Activated T-helper 9 cell treated with anti-CD3 and anti-CD28 coated beads, Interleukin-2, amount 50 U/mL, for 16 hours (primary cell): ENCODE measurements around the gene ATF6B.
"Not testable (repeated sequence)": the region's sequence is repeated elsewhere in the genome, so short reads cannot be mapped to it uniquely, and the experiment has no call there.

Source experiments
- DNase-seq: peaks from one replicate; pipeline ENCODE4 v3.0.0-alpha.2; 2020; ENCODE audit warnings: low read depth

Gene ATF6B

DNA sequence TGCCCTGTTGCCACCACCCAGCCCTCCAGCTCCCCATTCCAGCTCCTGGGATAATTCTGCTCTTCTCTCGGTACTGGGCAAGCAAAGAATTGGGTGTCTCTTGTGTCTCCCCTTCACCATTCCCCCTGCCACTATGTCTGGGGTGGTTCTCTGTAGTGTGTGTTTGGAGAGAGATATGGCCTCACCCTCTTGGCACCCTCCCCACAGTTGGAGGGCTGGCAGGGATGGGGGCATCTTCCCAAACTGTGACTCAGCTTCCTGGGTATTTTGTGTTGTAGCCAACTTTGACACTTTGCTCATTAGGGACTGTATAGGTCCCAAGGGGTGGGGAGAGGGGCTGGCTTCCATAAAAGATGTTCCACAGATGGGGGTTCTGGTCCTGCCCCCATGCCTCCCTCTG lies 20.6 kb downstream of the ATF6B start:
- no peak for DNase-seq

DNA sequence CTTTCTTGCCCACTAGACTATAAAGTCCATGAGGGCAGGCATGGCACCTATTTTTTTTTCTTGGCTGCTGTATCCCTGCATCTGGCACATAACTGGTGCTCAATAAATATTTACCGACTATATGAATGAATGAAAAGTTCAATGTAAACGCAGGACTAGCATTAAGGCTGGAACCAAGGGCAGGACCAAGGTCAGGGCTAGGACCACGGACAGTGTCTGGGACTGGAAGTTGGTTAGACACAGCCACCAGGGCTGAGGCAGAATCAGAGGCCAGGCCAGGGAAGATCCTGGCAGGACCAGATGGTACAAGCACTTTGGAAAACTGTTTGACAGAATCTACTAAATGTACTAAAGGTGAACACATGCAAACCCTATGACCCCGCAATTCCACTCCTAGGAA lies 22.6 kb downstream of the ATF6B start:
- DNase-seq: no peak

DNA sequence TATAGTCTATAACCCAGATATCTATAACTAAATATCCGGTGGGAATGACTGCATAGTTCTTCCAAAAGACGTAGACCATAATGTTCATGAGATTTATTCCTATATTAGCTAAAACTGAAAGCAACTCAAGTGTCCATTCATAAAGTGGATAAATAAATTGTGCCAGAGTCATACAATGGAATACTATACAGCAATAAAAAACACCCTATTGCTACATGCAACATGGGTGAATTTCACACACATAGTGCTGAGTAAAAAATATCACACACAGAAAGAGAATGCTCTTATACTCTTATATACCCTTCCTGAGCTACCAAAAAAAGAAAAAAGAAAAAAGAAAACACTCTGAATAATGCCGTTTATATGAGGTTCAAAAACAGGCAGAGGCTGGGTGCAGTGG lies 25.8 kb downstream of the ATF6B start:
- DNase-seq: no peak

DNA sequence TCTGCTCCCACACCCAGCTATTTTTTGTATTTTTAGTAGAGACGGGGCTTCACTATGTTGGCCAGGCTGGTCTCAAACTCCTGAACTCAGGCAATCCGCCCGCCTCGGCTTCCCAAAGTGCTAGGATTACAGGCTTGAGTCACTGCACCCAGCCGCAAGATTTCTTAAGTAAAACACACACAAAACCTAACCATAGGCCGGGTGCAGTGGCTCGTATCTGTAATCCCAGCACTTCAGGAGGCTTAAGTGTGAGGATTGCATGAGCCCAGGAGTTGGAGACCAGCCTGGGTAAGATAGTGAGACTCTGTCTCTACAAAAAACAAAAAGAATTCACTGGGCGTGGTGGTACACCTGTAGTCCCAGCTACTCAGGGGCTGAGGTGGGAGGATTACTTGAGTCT lies 27.8 kb downstream of the ATF6B start:
- DNase-seq: not testable (repeated sequence)

DNA sequence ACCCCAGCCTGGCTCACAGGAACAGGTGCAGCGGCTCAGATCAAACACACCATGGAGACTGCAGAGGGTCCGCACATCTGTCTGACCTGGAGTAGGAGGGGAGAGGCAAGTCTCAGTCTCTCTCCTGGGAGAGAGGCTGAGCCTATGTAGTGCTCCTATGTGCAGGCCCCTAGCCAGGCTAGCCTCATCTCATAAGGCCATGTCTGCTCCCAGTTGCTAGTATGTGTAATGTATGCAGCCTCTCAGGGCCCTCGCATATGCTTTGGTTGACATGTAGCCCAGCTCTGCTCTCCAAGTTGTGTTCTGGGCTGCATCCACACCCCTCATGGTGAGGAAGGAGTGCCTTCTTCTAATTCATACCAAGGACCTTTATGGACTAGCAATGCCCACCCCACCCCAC lies 30.7 kb downstream of the ATF6B start:
- DNase-seq: no peak

DNA sequence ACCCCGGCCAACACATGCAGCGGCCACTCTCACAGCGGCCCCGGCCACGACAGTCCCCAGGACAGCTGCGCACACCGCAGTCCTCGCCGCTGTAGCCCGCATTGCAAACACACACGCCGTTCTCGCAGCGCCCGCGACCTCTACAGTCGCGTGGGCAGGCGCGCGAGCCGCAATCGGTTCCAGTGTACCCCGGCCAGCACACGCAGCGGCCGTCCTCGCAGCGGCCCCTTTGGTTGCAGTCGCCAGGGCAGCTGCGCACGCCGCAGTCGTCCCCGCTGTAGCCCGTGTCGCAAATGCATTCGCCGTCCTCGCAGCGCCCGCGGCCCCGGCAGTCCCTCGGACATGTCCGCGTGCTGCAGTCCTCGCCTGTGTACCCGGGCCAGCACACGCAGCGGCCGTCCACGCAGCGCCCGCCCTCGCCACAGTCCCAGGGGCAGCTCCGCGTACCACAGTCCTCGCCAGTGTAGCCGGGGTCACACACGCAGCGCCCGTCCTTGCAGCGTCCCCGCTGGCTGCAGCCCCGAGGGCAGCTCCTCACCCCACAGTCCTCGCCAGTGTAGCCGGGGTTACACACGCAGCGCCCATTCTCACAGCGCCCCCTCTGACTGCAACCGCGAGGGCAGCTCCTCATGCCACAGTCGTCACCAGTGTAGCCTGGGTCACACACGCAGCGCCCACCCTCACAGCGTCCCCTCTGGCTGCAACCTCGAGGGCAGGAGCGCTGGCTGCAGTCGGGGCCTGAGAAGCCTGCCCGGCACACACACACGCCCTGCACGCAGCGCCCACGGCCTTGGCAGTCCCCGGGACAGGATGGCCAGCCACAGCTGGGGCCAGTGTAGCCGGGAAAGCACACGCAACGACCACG lies 31.4 kb downstream of the ATF6B start:
- no peak for DNase-seq

DNA sequence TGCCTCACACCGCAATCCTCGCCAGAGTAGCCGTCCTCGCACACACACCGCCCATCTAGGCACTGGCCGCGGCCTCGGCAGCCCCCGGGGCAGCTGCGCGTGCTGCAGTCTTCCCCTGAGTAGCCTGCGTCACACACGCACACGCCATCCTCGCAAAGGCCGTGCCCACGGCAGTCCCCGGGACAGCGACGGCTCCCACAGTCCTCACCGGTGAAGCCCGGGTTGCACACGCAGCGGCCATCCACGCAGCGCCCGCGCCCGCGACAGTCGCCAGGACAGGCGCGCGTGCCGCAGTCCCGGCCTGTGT lies 32.0 kb downstream of the ATF6B start:
- no peak for DNase-seq

DNA sequence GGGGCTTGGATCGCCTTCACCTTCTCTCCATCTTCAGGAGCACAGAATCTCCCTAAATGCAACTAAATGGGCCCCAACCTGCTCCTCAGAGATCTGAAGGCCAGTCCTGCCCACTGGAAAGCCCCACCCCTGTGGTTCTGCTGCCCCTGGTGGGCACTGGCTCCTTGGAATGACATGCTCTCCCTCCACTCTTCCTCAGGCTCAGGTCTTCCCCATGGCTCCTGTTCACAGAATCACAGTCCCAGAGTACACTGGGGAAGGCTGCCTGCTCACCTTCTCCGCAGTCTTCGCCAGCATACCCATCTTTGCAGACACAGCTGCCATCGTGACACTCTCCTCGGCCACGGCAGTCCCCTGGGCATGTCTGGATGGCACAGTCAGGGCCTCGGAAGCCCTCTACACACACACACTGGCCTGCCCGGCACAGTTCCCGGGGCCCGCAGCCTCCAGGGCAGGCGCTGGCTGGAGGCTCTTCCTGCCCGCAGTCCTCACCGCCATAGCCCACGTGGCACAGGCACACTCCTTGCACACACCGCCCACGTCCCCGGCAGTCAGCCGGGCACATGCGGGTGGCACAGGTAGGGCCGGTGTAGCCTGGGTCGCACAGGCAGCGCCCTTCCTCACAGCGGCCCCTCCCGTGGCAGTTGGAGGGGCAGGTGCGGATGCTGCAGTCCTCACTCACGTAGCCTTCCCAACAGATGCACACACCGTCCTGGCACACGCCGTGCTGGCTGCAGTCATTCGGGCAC lies 32.5 kb downstream of the ATF6B start:
- no peak for DNase-seq

DNA sequence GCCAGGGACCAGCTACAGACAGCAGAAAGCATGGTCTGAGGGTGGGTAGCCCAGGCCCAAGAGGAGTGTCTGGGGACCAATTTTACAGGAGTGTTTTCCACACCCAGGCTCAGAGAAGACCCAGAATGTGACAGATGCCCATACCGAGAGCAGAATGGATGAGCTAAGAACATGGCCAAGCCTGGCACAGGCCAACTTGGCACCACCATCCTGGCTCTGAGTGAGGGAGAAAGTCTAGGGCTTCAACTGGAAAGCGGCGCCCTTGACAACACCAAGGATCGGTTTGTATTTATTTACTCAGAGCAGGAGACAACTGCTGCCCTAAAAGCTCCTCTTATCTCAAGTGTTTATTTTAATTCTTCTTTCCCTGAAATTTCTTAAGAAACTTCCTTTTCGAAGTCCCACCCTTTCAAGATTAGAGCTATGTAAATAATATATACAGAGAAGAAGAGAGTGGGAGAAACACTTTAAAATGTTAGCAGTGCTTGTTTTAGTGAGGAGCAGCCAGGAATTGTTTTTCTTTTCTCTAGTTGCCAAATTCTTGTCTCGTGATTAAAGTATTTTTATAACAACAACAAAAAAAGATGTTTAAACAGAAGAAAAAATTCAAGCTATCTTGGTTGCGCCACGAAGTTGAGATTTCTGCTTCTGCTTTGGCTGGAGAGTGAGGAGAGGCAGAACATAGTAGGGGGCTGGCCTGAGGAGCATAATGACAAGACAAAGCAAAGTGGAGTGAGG lies 35.1 kb downstream of the ATF6B start:
- no peak for DNase-seq

DNA sequence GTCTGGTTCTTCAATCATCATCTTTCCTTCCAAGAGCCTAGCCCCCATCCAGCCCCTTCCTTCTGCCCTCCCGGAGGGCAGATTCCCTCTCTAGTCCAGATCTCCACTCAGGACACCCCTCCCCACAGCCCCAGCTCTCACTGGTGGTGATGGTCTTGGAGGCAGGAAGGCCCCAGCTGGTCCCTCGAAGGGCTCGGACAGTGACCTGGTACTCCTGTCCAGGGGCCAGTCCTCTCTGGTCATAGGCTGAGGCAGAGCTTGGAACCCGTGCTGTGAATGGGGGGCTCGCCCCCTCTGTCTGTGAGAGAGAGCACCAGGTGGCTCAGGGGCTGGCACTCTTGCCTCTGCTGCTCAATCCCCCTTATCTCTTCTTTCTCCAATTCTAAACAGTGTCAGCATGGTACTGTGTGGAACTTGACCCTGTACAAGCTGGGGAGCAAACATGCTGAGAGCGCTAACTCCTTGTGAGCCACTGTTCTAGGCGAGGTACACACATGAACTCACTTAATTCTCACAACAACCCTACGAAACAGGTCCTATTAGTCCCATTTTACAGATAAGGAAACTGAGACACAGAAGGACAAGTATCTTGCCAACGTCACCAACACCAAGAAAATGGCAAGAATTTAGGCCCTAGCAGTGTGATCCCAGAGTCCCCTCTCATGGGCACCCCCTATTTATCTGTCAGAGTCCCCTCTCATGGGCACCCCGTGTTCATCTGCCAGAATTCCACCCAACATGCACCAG lies 38.8 kb downstream of the ATF6B start:
- no peak for DNase-seq

DNA sequence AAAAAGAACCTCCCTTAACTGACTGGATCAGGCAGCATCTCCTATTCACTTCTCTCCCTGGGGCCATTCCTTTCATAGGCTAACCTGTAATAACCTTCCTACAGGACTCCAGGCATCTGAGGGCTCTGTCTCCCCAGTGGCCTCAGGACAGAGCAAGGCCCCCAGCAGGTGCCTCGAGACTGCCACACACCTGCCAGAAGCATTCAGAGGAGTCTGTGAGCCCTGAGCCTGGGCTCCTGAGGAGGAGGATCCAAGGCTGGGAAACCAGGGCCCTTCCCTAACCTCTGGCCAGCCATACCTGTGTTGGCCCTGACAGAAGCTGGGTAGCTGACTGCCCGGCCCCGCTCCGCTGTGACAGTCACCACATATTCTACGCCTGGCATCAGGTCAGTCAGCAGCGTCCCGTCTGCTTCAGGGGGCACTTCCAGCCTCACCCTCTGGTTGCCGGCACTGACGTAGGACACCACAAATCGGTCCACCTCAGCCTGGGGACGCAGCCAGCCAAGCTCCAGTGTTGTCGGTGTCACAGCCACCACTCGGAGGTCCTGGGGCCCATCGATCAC lies 39.5 kb downstream of the ATF6B start:
- DNase-seq: no peak

DNA sequence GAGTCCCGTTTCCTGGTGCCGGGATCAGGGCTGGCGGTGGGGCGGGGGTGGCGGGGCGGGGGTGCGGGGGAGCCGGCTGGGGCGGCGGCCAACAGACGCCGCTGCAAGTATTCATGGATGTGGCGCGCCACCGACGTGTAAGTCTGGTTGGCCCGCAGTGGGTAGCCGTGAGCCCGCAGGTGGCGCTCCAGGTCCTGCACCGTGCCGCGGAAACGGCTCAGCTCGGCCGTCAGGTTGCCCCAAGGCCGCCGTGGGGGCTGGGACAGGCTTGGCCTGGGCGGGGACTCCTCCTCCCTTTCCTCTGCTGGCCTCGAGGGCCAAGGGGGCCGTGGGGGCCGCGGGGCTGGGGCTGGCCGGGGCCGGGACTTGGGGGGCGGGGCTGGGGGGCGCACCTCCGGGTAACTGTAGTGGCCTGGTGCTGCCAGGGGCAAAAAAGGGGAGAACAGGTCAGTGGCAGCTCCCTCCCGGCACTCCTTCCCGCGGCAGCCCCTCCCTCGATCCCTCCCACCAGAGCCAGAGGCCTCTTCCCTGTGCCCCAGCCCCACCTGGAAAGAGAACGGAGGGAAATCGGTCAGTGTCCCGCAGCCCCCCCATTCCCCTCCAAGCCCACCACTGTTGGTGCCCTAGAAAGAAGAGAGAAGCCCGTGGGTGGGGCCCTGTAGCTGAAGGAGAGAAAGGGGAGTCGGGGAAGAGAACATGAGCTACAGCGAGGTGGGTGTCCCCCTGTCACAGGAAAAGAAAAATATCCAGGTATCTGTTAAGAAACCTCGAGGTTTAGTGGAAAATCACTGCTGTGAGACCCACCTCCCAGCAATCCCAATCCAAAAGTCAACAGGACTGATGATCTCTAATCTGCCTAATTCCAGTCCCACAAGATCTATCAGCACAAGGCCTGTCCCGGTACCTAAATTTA lies 40.2 kb downstream of the ATF6B start:
- DNase-seq: peak; percentile 54

DNA sequence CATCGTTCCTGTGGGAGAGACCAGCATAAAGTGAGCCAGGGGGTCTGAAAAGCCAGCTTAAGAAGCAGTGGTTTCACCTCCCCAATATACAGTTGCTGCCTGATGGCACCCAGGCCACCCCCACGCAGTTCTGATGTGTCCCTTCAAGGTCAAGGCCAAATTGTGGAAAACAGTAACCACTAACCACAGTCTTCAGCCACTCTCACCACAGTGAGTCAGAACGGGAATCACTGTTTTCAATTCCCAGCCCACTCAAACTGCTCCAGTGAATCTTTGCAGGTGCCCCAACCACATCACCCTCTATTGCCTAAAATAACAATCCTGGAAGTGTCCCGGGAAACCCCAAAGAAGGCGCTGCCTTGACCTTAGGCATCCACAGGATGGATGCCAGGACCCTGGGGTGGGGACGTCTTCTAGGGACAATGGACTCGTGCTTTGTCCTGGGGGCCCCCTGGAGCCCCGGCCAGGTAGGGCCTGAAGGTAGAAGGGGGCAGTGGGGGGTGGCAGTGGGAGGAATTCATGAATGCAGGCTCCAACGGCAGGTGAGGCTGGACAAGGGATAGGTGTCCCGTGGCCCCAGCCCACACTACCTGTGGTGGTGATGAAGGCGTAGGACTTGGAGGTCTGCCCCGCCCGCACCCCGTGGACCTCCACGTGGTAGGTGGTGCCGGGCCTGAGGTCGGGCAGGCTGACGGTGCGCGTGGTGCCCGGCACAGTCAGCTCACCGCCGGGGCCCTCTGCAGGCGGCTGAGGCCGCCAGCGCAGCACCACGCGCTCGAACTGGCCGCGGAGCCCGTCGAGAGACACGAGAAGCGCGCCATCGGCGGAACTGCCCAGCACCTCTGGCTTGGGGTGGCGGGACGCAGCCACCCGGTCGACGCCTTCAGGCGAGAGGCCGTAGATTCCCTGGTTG lies 41.1 kb downstream of the ATF6B start:
- no peak for DNase-seq

DNA sequence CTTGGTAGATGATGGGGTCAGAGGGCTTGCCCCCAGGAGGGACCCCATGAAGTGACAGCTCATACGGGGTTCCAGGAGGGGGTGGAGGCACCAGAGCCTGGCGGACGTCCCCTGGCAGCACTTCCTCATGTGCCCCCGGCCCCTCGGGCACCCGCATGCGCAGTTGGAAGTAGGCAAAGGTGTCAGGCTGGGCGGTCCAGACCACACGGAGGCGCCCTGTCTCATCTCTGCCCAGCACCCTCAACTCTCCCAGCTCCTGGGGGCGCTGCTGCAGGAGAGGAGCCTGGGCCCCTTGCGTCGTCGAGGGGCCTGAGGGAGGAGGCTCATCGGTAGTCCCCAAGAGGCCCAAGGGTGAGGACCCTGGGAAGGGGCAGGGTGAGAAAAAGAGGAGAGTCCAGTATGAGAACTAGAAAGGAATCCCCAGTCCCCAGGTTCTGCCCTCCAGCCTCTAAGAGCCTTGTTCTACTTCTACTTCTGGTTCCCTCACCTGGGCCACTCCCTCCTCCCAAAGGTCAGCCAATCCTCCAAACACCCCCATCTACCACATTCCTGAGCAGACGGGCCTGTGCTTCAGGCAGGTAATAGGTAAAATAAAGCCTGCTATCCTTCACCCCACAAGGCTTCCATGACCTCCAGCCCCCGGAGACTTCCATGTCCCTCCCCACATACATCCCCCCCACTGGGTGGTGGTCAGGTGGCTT lies 42.1 kb downstream of the ATF6B start:
- DNase-seq: no peak

DNA sequence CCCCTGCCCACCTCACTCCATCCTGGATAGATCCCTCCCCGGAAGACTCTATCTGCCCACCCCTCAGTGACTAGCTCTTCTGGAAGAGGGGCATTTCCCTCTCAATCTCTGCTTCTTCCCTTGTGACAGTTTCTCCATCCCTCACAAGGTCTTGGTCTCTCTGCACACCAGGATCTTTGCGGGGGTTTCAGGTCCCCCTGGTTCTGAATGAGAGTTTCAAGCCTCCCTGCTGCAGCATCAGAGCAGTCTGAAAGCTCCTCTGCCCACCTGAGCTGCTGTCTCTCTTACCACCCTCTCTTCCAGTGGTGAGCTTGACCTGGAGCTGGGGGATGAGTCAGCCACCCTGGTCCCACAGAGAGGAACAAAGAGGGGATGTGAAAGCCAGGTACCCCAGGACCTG lies 43.3 kb downstream of the ATF6B start:
- DNase-seq: no peak

DNA sequence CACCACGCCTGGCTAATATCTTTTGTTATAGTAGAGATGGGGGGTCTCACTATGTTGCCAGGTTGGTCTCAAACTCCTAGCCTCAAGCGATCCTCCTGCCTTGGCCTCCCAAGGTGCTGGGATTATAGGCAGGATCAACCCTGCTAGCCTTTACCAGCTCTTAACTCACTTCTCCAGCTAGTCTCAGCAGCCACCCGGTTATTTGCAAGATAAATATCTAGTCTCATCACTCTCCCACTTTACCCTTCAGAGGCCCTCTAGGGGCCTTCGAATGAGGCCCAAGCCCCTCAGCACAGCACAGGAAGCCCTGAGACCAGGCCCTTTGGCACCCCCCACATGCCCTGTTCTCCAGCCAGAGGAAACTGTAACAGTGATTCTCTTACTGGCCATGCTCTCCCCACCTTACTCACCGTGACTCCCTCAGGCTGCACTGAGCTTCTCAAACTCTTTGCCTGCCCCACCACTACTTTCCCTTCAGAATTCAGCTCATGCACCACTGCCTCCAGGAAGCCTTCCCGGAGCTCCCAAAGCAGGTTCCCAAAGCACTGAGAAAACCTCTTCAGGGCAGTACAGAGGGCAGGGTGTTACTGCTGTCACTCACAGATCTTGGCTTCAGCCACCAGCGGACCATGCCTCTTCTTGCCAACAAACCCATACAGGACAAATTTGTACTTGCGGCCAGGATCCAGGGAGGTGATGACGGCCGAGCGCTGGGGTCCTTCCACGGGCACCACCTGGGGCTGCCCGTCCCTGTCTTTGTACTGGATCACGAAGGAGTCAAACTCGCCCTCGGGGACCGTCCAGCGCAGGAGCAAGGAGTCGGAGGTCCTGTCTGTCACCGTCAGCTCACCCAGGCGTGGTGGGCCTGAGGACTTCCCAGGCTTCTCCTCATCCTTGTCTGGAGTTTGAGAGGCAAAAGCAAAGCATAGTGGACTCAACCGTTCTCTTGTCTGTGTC lies 44.0 kb downstream of the ATF6B start:
- no peak for DNase-seq

DNA sequence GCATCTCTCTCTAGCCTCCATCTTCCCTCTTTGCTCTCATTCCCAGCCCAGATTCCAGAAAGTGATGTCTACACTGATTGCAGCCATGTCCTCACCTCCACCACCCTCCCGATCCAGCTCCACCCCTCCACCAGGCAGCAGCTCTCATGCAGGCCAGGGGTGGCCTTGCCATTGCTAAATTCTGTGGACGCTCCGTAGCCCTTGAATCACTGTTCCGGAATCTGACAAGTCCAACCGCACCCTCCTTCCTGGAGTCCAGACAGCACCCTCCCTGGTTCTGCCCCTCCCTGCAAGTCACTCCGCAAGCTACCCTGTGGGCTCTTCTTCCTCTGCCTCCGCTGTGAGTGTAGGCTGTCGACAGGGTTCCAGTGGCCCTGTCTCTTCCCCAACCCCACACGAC lies 45.1 kb downstream of the ATF6B start:
- DNase-seq: no peak

DNA sequence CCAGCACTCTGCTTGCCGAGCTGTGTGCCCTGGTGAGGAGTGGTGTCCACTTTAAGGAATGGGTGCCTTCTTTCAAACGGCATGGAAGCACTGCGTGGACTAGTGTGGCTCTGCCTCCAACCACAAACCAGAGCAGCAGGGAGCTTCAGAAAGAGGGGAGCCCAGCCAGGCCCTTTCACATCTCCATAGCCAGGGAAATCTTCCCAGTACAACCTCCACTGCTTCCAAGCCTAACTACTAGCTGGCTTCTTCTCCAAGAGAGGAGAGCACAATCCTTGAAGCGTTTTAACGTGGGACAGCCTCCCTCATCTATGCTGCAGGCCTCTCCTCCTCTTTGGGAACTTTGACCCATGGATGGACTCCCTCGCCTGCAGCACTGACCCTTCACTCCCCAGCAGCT lies 45.6 kb downstream of the ATF6B start:
- DNase-seq: no peak
